H1 (cell line): Measurements from ENCODE around the gene ACOT11. TPM values are rescaled to one million over a fixed set of nuclear protein-coding genes. Genes with fewer than 3 reads are reported as not detected.

Experiments
- CTCF ChIA-PET: fragments of 300-600 bp; sonication (Branson Sonifier 250); formaldehyde crosslinking; loops from one replicate; lab custom pipeline; 2021; ENCODE audit not compliant: partially characterized antibody; lab: Charles Lee
- POLR2A ChIA-PET: fragments of 300-600 bp; sonication (Branson Sonifier 250); formaldehyde crosslinking; loops from one replicate; lab custom pipeline; 2021; ENCODE audit warnings: inconsistent platforms; ENCODE audit not compliant: partially characterized antibody; lab: Charles Lee
- DNase-seq, 2 experiments: peaks; one replicate each; pipeline versions ENCODE4 v3.0.0 to v3.0.0-alpha.2; 2010 to 2022; ENCODE audit warnings: low spot score in 2 of 2, low read depth in 1 of 2, mixed read lengths in 1 of 2
- FAIRE-seq: peaks from 2 replicates; lab custom pipeline; 2011; peaks lifted over from hg19 to GRCh38; lab: Jason Lieb, UNC
- H2AFZ ChIP-seq: 2 replicates; pipeline ENCODE4 v1.8.1; 2012; ENCODE audit warnings: low read length, inconsistent platforms
- H2AK5ac ChIP-seq: 2 replicates; pipeline ENCODE4 v1.6.1; 2013; ENCODE audit warnings: low read depth, low read length
- H2BK120ac ChIP-seq: replicated peaks from 2 replicates; pipeline ENCODE3; 2013; ENCODE audit warnings: low read depth, low read length, inconsistent platforms
- H2BK12ac ChIP-seq: 2 replicates; pipeline ENCODE4 v1.6.1; 2013; ENCODE audit warnings: low read depth, low read length
- H2BK15ac ChIP-seq: 2 replicates; pipeline ENCODE4 v1.6.1; 2013; ENCODE audit warnings: low read length
- H2BK20ac ChIP-seq: 2 replicates; pipeline ENCODE4 v1.6.1; 2013; ENCODE audit warnings: low read length
- H2BK5ac ChIP-seq: 2 replicates; pipeline ENCODE4 v1.6.1; 2013; ENCODE audit warnings: low read depth, low read length
- H3K14ac ChIP-seq: 2 replicates; pipeline ENCODE4 v1.6.1; 2013; ENCODE audit warnings: inconsistent platforms; ENCODE audit not compliant: insufficient read length
- H3K18ac ChIP-seq: 2 replicates; pipeline ENCODE4 v1.6.1; 2013; ENCODE audit warnings: low read length; ENCODE audit errors: extremely low read depth
- H3K23ac ChIP-seq: 2 replicates; pipeline ENCODE4 v1.6.1; 2013; ENCODE audit warnings: inconsistent platforms; ENCODE audit not compliant: insufficient read length
- H3K23me2 ChIP-seq: 2 replicates; pipeline ENCODE4 v1.6.1; 2013; ENCODE audit warnings: low read depth, low read length
- H3K27ac ChIP-seq: 2 replicates; pipeline ENCODE4 v1.6.1; 2011; ENCODE audit warnings: low read depth, low read length, inconsistent platforms
- H3K27me3 ChIP-seq, 4 experiments: replicated peaks in 1 of 4; 1 replicate in 1 of 4; 2 replicates in 3 of 4; pipeline versions ENCODE4 v1.6.1 to v1.8.1; 2011 to 2013; ENCODE audit warnings: low read length in 3 of 4, mild to moderate bottlenecking in 3 of 4, inconsistent platforms in 2 of 4, mixed read lengths in 2 of 4, moderate library complexity in 1 of 4; ENCODE audit not compliant: control insufficient read depth in 3 of 4, insufficient read depth in 3 of 4; ENCODE audit errors: extremely low read depth in 1 of 4
- H3K36me3 ChIP-seq, 4 experiments: 2 replicates each; pipeline versions ENCODE4 v1.6.1 to v1.8.1; 2011 to 2013; ENCODE audit warnings: mild to moderate bottlenecking in 4 of 4, low read length in 3 of 4, moderate library complexity in 2 of 4, control low read depth in 1 of 4, inconsistent platforms in 1 of 4; ENCODE audit not compliant: insufficient read depth in 4 of 4, control insufficient read depth in 2 of 4
- H3K4ac ChIP-seq: replicated peaks from 2 replicates; pipeline ENCODE3; 2013; ENCODE audit warnings: low read length, low read depth, mixed read lengths, inconsistent platforms; ENCODE audit not compliant: insufficient read length
- H3K4me1 ChIP-seq, 4 experiments: replicated peaks in 1 of 4; 1 replicate in 1 of 4; 2 replicates in 3 of 4; pipeline versions ENCODE4 v1.6.1 to v1.8.1; 2011 to 2013; ENCODE audit warnings: low read length in 3 of 4, inconsistent platforms in 2 of 4, mixed read lengths in 1 of 4; ENCODE audit not compliant: insufficient read depth in 4 of 4, control insufficient read depth in 3 of 4
- H3K4me2 ChIP-seq, 2 experiments: 2 replicates each; pipeline versions ENCODE4 v1.6.1 to v1.8.1; 2011 to 2013; ENCODE audit warnings: low read depth in 2 of 2, low read length in 2 of 2, control low read depth in 1 of 2, inconsistent platforms in 1 of 2, mild to moderate bottlenecking in 1 of 2; ENCODE audit not compliant: insufficient read depth in 1 of 2
- H3K4me3 ChIP-seq, 4 experiments: fragments of 200-600, 300-600 bp in 1 of 4; sonication (generic), shearing (Covaris generic), sonication (Bioruptor Twin) in 1 of 4; 2 replicates each; pipeline versions ENCODE4 v1.5.1 to v1.8.1; 2011 to 2016; ENCODE audit warnings: low read length in 4 of 4, low read depth in 3 of 4, control low read depth in 2 of 4, inconsistent platforms in 2 of 4, mild to moderate bottlenecking in 2 of 4, mixed read lengths in 1 of 4, moderate library complexity in 1 of 4; ENCODE audit not compliant: insufficient read depth in 2 of 4; ENCODE audit errors: extremely low read depth in 1 of 4
- H3K56ac ChIP-seq: replicated peaks from 2 replicates; pipeline ENCODE3; 2013; ENCODE audit warnings: low read depth, mild to moderate bottlenecking, mixed read lengths, low read length, inconsistent platforms; ENCODE audit not compliant: insufficient read length
- H3K79me1 ChIP-seq: 2 replicates; pipeline ENCODE4 v1.6.1; 2013; ENCODE audit warnings: low read depth, low read length, control low read depth
- H3K79me2 ChIP-seq, 2 experiments: 2 replicates each; pipeline versions ENCODE4 v1.6.1 to v1.8.1; 2012 to 2013; ENCODE audit warnings: low read length in 2 of 2, mild to moderate bottlenecking in 2 of 2, inconsistent platforms in 1 of 2; ENCODE audit not compliant: insufficient read depth in 2 of 2, control insufficient read depth in 1 of 2
- H3K9ac ChIP-seq, 4 experiments: replicated peaks in 1 of 4; 1 replicate in 1 of 4; 2 replicates in 3 of 4; pipeline versions ENCODE4 v1.6.1 to v1.8.1; 2011 to 2013; ENCODE audit warnings: low read depth in 3 of 4, low read length in 3 of 4, control low read depth in 2 of 4, mild to moderate bottlenecking in 2 of 4, moderate library complexity in 2 of 4, inconsistent platforms in 1 of 4; ENCODE audit errors: extremely low read depth in 1 of 4
- H3K9me3 ChIP-seq, 2 experiments: 2 replicates each; pipeline versions ENCODE4 v1.6.1 to v1.8.1; 2012 to 2013; ENCODE audit warnings: mild to moderate bottlenecking in 2 of 2, moderate library complexity in 2 of 2, control low read depth in 1 of 2, inconsistent platforms in 1 of 2, low read depth in 1 of 2, low read length in 1 of 2, mixed read lengths in 1 of 2; ENCODE audit not compliant: insufficient read depth in 2 of 2
- H4K20me1 ChIP-seq, 2 experiments: replicated peaks in 1 of 2; 2 replicates each; pipeline versions ENCODE3 to v1.8.1; 2011 to 2013; ENCODE audit warnings: inconsistent platforms in 2 of 2, low read length in 2 of 2, mild to moderate bottlenecking in 1 of 2; ENCODE audit not compliant: insufficient read depth in 2 of 2, control insufficient read depth in 1 of 2
- H4K5ac ChIP-seq: 2 replicates; pipeline ENCODE4 v1.6.1; 2013; ENCODE audit warnings: low read length, low read depth, mixed read lengths, inconsistent platforms; ENCODE audit not compliant: insufficient read length
- H4K8ac ChIP-seq: 2 replicates; pipeline ENCODE4 v1.8.0; 2013; ENCODE audit warnings: mild to moderate bottlenecking, moderate library complexity, low read length, inconsistent platforms; ENCODE audit not compliant: insufficient read depth; ENCODE audit errors: extremely low read depth
- H4K91ac ChIP-seq: replicated peaks from 2 replicates; pipeline ENCODE3; 2013; ENCODE audit warnings: low read length, mixed read lengths, inconsistent platforms; ENCODE audit not compliant: insufficient read length
- BCL11A ChIP-seq, 2 experiments: IDR thresholded peaks; one replicate each; pipeline ENCODE4 v1.6.1; 2011; ENCODE audit warnings: low read depth in 2 of 2, low read length in 2 of 2, mild to moderate bottlenecking in 2 of 2
- CBX8 ChIP-seq: fragments of 300-800, 300-1000 bp; sonication (generic); IDR thresholded peaks from 2 replicates; pipeline ENCODE4 v1.7.1; 2016; ENCODE audit warnings: low read depth, low read length, borderline replicate concordance
- CTBP2 ChIP-seq: IDR thresholded peaks from 2 replicates; pipeline ENCODE4 v1.7.0; 2011; ENCODE audit warnings: borderline replicate concordance, mild to moderate bottlenecking, moderate library complexity, mixed read lengths, low read length; ENCODE audit not compliant: insufficient read depth, insufficient read length
- EZH2 ChIP-seq: fragments of 200-600 bp; sonication (generic); IDR thresholded peaks from 2 replicates; pipeline ENCODE4 v1.7.1; 2012; ENCODE audit warnings: low read depth, mild to moderate bottlenecking, moderate library complexity, low read length, inconsistent platforms; ENCODE audit not compliant: severe bottlenecking
- FOSL1 ChIP-seq: IDR thresholded peaks from 2 replicates; pipeline ENCODE4 v1.6.1; 2011; ENCODE audit warnings: mild to moderate bottlenecking, low read depth, low read length, moderate library complexity; ENCODE audit not compliant: insufficient read depth
- HDAC2 ChIP-seq, 2 experiments: fragments of 300-600 bp in 1 of 2; sonication (generic) in 1 of 2; IDR thresholded peaks; 2 replicates each; pipeline ENCODE4 v1.6.1; 2011 to 2012; ENCODE audit warnings: low read depth in 2 of 2, low read length in 2 of 2, mild to moderate bottlenecking in 2 of 2, moderate library complexity in 2 of 2, borderline replicate concordance in 1 of 2, inconsistent platforms in 1 of 2
- KDM5A ChIP-seq: fragments of 200-600 bp; IDR thresholded peaks from 2 replicates; pipeline ENCODE4 v1.7.1; 2012; ENCODE audit warnings: mild to moderate bottlenecking, low read length, inconsistent platforms, mixed read lengths
- MAFK ChIP-seq: IDR thresholded peaks from 2 replicates; pipeline ENCODE4 v1.6.1; 2012; ENCODE audit warnings: low read depth, mild to moderate bottlenecking, improper control_type of control experiment, low read length
- POLR2A ChIP-seq, 2 experiments: IDR thresholded peaks; 1 replicate in 1 of 2; 2 replicates in 1 of 2; pipeline ENCODE4 v1.6.1; 2011; ENCODE audit warnings: low read depth in 2 of 2, low read length in 2 of 2, mild to moderate bottlenecking in 2 of 2; ENCODE audit errors: control extremely low read depth in 1 of 2
- SP4 ChIP-seq: IDR thresholded peaks from 2 replicates; pipeline ENCODE4 v1.6.1; 2012; ENCODE audit warnings: low read length, inconsistent platforms
- WGBS, 2 experiments: shearing (Covaris generic) in 1 of 2; methylation state at CpG; one replicate each; pipeline versions ENCODE4 v1.1.6 to v1.1.7; 2013 to 2015; ENCODE audit warnings: low lambda C conversion rate in 2 of 2, mixed read lengths in 2 of 2, inconsistent platforms in 1 of 2, low coverage in 1 of 2, missing lambda C conversion rate in 1 of 2; ENCODE audit not compliant: insufficient replicate concordance in 2 of 2, insufficient coverage in 1 of 2, insufficient read length in 1 of 2; ENCODE audit errors: extremely low coverage in 1 of 2, missing lambda C conversion rate in 1 of 2; 5-methylcytosine and 5-hydroxymethylcytosine counted together
- polyA plus RNA-seq, 7 experiments: library from polyadenylated mRNA; depleted of rRNA in 3 of 7; stranded (reverse) in 5 of 7; unstranded in 2 of 7; fragments of >200 nt in 5 of 7; fragments of 200-250 nt in 2 of 7; gene quantifications; 1 replicate in 5 of 7; 2 replicates in 1 of 7; 4 replicates in 1 of 7; pipeline versions ENCODE4 v1.2.1 to v1.2.3, GENCODE V29; 2011 to 2013; ENCODE audit warnings: missing spikeins in 2 of 7, mixed read lengths in 2 of 7
- total RNA-seq: library from RNA; stranded (reverse); fragmentation: NEBNext Ultra II Directional; extraction: Animal tissue kit (Norgen Biotek cat#: 25700); gene quantifications from 2 replicates; pipeline ENCODE4 v1.2.1, GENCODE V29; 2021

ACOT11 gene
- total and polyA plus RNA-seq, 2 of the 8 experiments (the other 6 are each of a cell fraction or from before 2014, with no cell fraction given) = 3.8 to 4.5 TPM

- peak overlapping the region; percentile 89; the same call in 1 of the 2 replicates for H2BK5ac ChIP-seq
- WGBS, 2 experiments = 88% methylated on average over 4 of the region's 5 CpGs; no CpG with 5 or more reads in 1 of the 2 experiments
Observed at GRCh38 chr1:54581621-54582035, 33.6 kb downstream of the ACOT11 start.

More at GRCh38 chr1:54581621-54582035, 33.6 kb downstream of the ACOT11 start:
- H2AK5ac ChIP-seq = no peak overlapping the region; the same call in 1 of the 2 replicates
- 0 out of 2 replicates have a peak overlapping the region, but pooled peaks have one; percentile 72 for H2BK15ac ChIP-seq
- H3K9ac ChIP-seq = no peak overlapping the region
- H2BK120ac ChIP-seq = no peak overlapping the region
- no peaks in the 10 kb centered on the region for H4K20me1 ChIP-seq
- H3K56ac ChIP-seq = no peak overlapping the region
- no peaks in the 10 kb centered on the region for H3K9me3 ChIP-seq
- H4K91ac ChIP-seq = peak overlapping the region; percentile 58
- H3K79me2 ChIP-seq = no peaks in the 10 kb centered on the region
- no peak overlapping the region for H3K4me2 ChIP-seq
- H2BK12ac ChIP-seq = peak overlapping the region; percentile 92; the same call in 1 of the 2 replicates
- H4K8ac ChIP-seq = 0 out of 2 replicates have a peak overlapping the region, but pooled peaks have one; percentile 53
- H3K4me1 ChIP-seq = peaks cover 19 to 21% (median 20%) of the 10 kb centered on the region in 4 experiments
- no peaks in the 10 kb centered on the region for H3K79me1 ChIP-seq
- POLR2A ChIA-PET = interaction anchor here (1.3 to 4.2 kb wide), 3 partner anchors 8 to 18 kb away, joined by 3 to 17 read pairs (median 5); no protein-coding TSS in a partner anchor
- H3K27ac ChIP-seq = 0 out of 2 replicates have a peak overlapping the region, but pooled peaks have one; percentile 73
- H3K4me3 ChIP-seq = no peak overlapping the region
- no peaks in the 10 kb centered on the region for H3K27me3 ChIP-seq
- H3K4ac ChIP-seq = no peak overlapping the region
- FAIRE-seq (no peak), DNase-seq (no peak)
- no peaks in the 10 kb centered on the region for H3K36me3 ChIP-seq
- TF ChIP-seq KDM5A (no peak), SP4 (no peak), FOSL1 (no peak), BCL11A (IDR thresholded peaks at IDR 0.05; ENCODE audit: low read depth in 2 of 2, low read length in 2 of 2) (no peak), CTBP2 (no peak), POLR2A (IDR thresholded peaks at IDR 0.05; ENCODE audit: control extremely low read depth in 1 of 2, low read depth in 2 of 2, low read length in 2 of 2) (no peak), HDAC2 (IDR thresholded peaks at IDR 0.05; ENCODE audit: borderline replicate concordance in 1 of 2, low read depth in 2 of 2, low read length in 2 of 2) (no peak), EZH2 (no peak), MAFK (no peak), CBX8 (no peak)
- H2AFZ ChIP-seq = no peak overlapping the region
- no peak overlapping the region for H3K14ac ChIP-seq
- no peaks in the 10 kb centered on the region for H3K23me2 ChIP-seq
- H3K18ac ChIP-seq = peak overlapping the region; percentile 33; the same call in 1 of the 2 replicates
- H2BK20ac ChIP-seq = peak overlapping the region; percentile 69; the same call in 1 of the 2 replicates
- CTCF ChIA-PET = interaction anchor here (0.8 to 1.4 kb wide), 3 partner anchors 15 to 211 kb away, joined by 3 read pairs; no protein-coding TSS in a partner anchor
- H4K5ac ChIP-seq = peak overlapping the region; percentile 34
- no peak overlapping the region for H3K23ac ChIP-seq
